B cell (primary cell): ENCODE data around the gene MAPKAP1.

Experiments
- CTCF ChIP-seq: fragments of 200-600 bp; IDR thresholded peaks from one replicate; pipeline ENCODE4 v1.8.0; 2022; ENCODE audit warnings: antibody characterized with exemption, mild to moderate bottlenecking
- EZH2 ChIP-seq: IDR thresholded peaks from 2 replicates; pipeline ENCODE4 v1.6.1; 2012; ENCODE audit warnings: borderline replicate concordance, low read depth, mild to moderate bottlenecking, moderate library complexity, low read length; ENCODE audit not compliant: insufficient read depth, poor library complexity, severe bottlenecking

- TF ChIP-seq CTCF = no peak
- no peak for TF ChIP-seq EZH2
These were observed 297.1 kb downstream of the MAPKAP1 start for GRCh38 chr9:125409637-125410521.
